ENCODE data around the gene OSBPL1A. TPM values are rescaled to one million over a fixed set of nuclear protein-coding genes. Genes with fewer than 3 reads are reported as not detected.

Gene OSBPL1A
- total and polyA plus RNA-seq, 2 of the 8 experiments (the other 6 are each of a cell fraction or from before 2014, with no cell fraction given), result 53.2 to 74.9 TPM

- no peak overlapping the region for H4K5ac ChIP-seq (ENCODE audit: insufficient read length, low read depth, low read length)
- no peak for DNase-seq (ENCODE audit: low read depth in 1 of 2, low spot score in 2 of 2)
- no peak overlapping the region for H4K91ac ChIP-seq (replicated peaks; ENCODE audit: insufficient read length, low read length)
- no peaks in the 10 kb centered on the region; a peak in 2 of 4 replicates for H3K79me2 ChIP-seq (ENCODE audit: control insufficient read depth in 1 of 2, insufficient read depth in 2 of 2, low read length in 2 of 2)
- ChIA-PET POLR2A (ENCODE audit: partially characterized antibody) (no interaction called here), CTCF (ENCODE audit: partially characterized antibody) (no interaction called here)
- peaks cover 0 to 5% of the 10 kb centered on the region in 2 experiments for H4K20me1 ChIP-seq (replicated peaks in 1 of 2; ENCODE audit: control insufficient read depth in 1 of 2, insufficient read depth in 2 of 2, low read length in 2 of 2)
- H3K4me3 ChIP-seq (ENCODE audit: extremely low read depth in 1 of 4, insufficient read depth in 2 of 4, low read depth in 3 of 4, low read length in 4 of 4), result no peak overlapping the region
- H3K4me1 ChIP-seq (replicated peaks in 1 of 4; ENCODE audit: control insufficient read depth in 3 of 4, insufficient read depth in 4 of 4, low read length in 3 of 4), result no peaks in the 10 kb centered on the region; a peak in 1 of 7 replicates
- no peak overlapping the region for H3K18ac ChIP-seq (ENCODE audit: extremely low read depth, low read length)
- H2AFZ ChIP-seq (ENCODE audit: low read length), result no peak overlapping the region
- peaks cover 0 to 5% (median 0%) of the 10 kb centered on the region in 4 experiments; a peak in 1 of 8 replicates for H3K36me3 ChIP-seq (ENCODE audit: control insufficient read depth in 2 of 4, insufficient read depth in 4 of 4, low read length in 3 of 4)
- no peak overlapping the region for H3K23ac ChIP-seq (ENCODE audit: insufficient read length)
- H3K14ac ChIP-seq (ENCODE audit: insufficient read length), result no peak overlapping the region
- H3K4me2 ChIP-seq (ENCODE audit: insufficient read depth in 1 of 2, low read depth in 2 of 2, low read length in 2 of 2), result no peak overlapping the region
- no peak overlapping the region for H2BK20ac ChIP-seq (ENCODE audit: low read length)
- FAIRE-seq, result no peak
- no peak overlapping the region for H2BK120ac ChIP-seq (replicated peaks; ENCODE audit: low read depth, low read length)
- no peak overlapping the region for H4K8ac ChIP-seq (ENCODE audit: extremely low read depth, insufficient read depth, low read length)
- no peak overlapping the region for H3K4ac ChIP-seq (replicated peaks; ENCODE audit: insufficient read length, low read depth, low read length)
- H2BK12ac ChIP-seq (ENCODE audit: low read depth, low read length), result no peak overlapping the region
- no peak overlapping the region for H2BK15ac ChIP-seq (ENCODE audit: low read length)
- H3K56ac ChIP-seq (replicated peaks; ENCODE audit: insufficient read length, low read depth, low read length), result no peak overlapping the region
- H2AK5ac ChIP-seq (ENCODE audit: low read depth, low read length), result no peak overlapping the region
- H2BK5ac ChIP-seq (ENCODE audit: low read depth, low read length), result no peak overlapping the region; the same call in 1 of the 2 replicates
- no peak overlapping the region for H3K9ac ChIP-seq (replicated peaks in 1 of 4; ENCODE audit: extremely low read depth in 1 of 4, low read depth in 3 of 4, low read length in 3 of 4)
- TF ChIP-seq EZH2 (IDR thresholded peaks at IDR 0.05; ENCODE audit: low read depth, low read length, severe bottlenecking), result no peak
- no peak for TF ChIP-seq ZNF274 (IDR thresholded peaks at IDR 0.05; ENCODE audit: borderline replicate concordance, extremely low read depth, low read length)
- no peak for TF ChIP-seq TBP (IDR thresholded peaks at IDR 0.05; ENCODE audit: low read depth, low read length)
- no peak for TF ChIP-seq SP4 (IDR thresholded peaks at IDR 0.05; ENCODE audit: low read length)
- no peak for TF ChIP-seq YY1 (IDR thresholded peaks at IDR 0.05; ENCODE audit: low read depth, low read length)
- no peak for TF ChIP-seq KDM1A (IDR thresholded peaks at IDR 0.05; ENCODE audit: borderline replicate concordance, low read length)
- TF ChIP-seq CHD2 (IDR thresholded peaks at IDR 0.05; ENCODE audit: low read length), result no peak
- TF ChIP-seq CEBPB (IDR thresholded peaks at IDR 0.05; ENCODE audit: low read depth, low read length), result no peak
- no peak for TF ChIP-seq KDM4A (IDR thresholded peaks at IDR 0.05; ENCODE audit: low read depth, low read length, severe bottlenecking)
- no peaks in the 10 kb centered on the region for H3K23me2 ChIP-seq (ENCODE audit: low read depth, low read length)
- no peaks in the 10 kb centered on the region for H3K9me3 ChIP-seq (ENCODE audit: insufficient read depth in 2 of 2, low read depth in 1 of 2, low read length in 1 of 2)
- no peak overlapping the region for H3K27ac ChIP-seq (ENCODE audit: low read depth, low read length)
- WGBS, 2 experiments (ENCODE audit: extremely low coverage in 1 of 2, insufficient coverage in 1 of 2, insufficient read length in 1 of 2, insufficient replicate concordance in 2 of 2, low coverage in 1 of 2, low lambda C conversion rate in 2 of 2, missing lambda C conversion rate in 1 of 2), result 91% methylated on average over 9 of the region's 9 CpGs; no CpG with 5 or more reads in 1 of the 2 experiments
- H3K79me1 ChIP-seq (ENCODE audit: low read depth, low read length), result no peaks in the 10 kb centered on the region
- H3K27me3 ChIP-seq (replicated peaks in 1 of 4; ENCODE audit: control insufficient read depth in 3 of 4, extremely low read depth in 1 of 4, insufficient read depth in 3 of 4, low read length in 3 of 4), result no peaks in the 10 kb centered on the region
Observed at GRCh38 chr18:24198461-24198860, 199.2 kb downstream of the OSBPL1A start.
